HG03025 (cell line): Measurements from ENCODE around the gene FAM163B.

ENCODE experiments used
- ATAC-seq: cut with Tn5 transposase; IDR thresholded peaks from one replicate; pipeline ENCODE4 v1.9.1; 2021; ENCODE audit warnings: mild to moderate bottlenecking, moderate library complexity; ENCODE audit not compliant: unreplicated experiment, low FRiP score

Gene FAM163B

DNA sequence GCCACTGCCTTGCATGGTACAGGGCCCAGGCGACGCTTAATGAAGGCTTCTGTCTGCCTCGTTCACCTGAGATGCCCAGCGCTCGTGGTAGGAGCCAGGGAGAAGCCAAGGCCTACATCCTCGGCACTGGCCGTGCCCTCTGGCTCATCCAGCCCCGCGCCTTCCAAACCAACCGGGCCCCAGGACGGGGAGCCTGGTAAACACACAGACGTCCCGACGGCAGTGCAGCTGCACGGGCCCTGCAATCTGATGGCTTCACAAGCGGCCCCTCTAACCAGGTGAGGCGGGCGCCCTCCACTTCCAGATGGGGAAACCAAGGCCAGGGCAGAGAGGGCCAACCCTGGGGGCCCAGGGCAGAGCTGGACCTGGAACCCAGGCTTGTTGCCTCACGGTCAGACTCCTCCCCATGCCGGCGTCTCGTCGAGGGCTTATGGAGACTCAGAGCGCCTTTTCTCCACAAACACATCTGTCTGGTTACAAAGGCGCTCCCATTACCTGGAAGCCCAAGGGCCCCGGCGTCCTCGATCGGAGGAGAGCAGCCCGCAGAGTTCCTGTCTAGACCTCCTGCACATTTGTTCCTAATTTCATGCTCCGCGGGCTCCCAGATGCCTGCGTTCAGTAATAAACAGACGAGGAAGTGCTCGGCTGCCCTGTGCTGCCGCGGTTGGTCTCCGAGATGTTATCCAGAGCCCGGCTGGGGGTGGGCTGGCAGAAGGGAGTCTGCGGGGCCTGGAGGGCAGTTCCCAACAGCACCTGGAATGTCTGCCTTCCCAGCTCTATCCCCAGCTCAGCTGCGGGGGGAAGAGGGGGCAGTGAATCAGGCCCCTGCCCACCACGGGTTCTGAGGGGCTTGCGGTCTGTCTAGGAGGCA, 23.5 kb downstream of the FAM163B start:
- ATAC-seq: no peak

DNA sequence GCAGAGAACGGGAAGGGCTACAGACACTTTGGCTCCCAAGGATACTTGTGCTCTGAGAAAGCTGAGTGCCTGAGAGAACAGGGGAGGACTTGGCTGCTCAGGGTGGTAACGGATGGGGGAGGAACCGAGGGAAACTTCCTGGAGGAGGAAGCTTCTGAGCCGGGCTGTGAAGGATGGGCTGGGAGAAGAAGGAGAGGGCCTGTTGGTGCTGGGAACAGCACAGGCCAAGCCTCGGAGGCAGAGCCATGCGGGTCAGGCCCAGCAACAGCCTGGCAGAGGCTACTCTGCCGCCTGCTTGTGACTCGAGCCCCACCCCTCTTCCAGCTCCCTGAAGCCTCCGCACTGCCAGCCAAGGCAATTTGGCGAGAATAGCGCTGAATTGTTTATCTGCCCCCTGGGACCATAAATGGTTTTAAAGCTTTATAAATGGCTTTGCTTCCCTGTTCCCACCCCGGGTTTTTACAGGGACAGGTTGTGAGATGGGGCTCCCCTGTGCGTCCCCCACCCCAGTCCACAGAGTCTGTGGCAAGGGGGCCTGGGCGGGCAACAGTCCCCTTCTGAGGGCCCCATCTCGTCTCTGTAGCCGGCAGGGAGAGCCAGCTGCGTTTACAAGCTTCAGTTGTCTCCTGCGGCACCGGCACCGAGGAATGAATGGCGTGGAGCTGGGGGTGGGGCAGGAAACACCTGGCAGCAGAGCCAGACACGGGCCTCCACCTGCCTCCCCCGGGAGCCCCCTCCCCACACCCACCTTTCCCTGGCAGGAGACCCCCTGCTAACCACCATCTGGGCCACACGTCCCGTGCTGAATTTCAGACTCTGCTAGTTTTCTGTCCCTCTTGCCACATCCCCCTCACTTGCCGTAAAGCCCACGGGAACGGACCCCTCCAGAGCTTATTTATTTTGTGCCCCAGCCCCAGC, 24.4 kb downstream of the FAM163B start:
- no peak for ATAC-seq

DNA sequence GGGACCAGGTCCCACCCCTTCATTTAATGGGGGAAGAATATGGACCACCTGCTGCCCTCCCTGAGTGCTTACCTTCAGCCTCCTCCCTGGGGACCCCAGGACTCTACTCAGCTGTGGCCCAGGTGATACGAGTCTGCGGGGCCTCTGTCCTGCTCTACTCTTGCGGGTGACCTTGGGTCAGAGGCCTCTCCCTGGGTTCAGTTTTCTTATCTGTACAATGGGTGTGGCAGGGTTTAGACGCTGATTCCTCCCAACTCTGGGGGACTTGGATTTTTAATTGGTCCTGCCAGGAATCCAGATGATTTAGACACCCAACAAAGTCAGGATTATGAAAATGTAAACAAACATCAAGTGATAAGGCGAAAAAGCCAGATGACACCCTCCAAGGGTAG, 25.0 kb downstream of the FAM163B start:
- no peak for ATAC-seq

DNA sequence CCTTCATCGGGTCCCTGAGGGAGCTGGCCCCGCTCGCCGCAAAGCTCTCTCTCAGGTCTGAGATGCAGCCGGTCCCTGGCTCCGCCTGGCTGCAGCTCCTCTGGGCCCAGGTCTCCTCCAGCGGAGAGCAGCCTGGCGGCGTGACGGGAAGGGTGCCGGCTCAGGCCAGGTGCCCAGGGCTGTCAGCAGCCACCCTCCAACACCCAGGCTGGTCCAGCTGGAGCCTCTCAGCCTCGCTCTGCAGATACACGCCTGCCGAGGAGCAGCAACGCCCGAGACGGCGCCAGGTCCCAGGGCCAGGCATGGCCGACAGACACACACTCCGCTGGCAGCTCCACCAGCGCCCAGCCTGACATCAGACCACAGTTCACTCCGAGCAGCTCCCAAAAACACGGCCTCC, 25.6 kb downstream of the FAM163B start:
- no peak for ATAC-seq

DNA sequence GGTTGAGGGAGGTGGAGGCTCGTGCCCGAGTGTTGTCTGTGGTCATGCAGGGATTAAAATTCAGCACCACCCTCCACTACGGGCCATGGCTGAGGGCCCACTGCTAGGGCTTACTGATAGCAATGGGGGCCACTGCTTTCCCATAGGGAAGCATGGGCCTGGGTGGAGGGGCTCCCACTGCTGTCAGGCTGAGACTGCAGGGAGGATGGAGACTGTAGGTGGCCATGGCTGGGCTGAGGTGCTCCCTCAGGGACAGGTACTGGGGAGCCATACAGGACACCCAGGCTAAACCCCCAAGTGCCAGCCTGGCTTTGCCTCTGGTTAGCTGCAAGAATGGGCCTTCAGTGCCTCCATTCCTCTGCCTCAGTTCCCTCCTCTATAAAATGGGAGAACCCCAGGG, 26.1 kb downstream of the FAM163B start:
- no peak for ATAC-seq

DNA sequence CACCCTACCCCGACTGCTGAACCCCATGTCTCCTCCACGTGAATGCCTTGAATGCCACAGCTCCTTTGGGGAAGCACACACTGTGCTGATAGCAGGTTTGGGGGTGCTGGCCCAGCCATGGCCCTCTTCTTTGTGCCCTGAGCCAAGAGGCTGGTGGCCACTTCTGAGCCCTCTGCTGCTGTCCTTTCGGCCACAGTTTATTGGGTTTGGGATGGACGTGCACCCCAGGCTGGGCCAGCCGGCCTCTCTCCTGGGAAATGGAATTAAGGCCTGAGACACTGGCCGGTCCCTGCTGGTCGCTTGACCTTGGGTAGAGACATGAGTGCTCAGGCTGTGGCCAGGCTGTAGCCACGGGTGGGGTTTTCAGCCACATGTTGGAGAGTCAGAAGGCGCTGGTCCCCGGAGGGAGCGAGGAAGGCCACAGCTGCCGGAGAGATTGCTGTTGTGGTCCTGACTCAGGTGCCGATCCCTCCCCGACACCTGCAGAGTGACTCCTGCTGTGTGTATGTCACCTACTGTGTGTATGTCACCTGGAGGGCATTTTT, 26.6 kb downstream of the FAM163B start:
- ATAC-seq: no peak

DNA sequence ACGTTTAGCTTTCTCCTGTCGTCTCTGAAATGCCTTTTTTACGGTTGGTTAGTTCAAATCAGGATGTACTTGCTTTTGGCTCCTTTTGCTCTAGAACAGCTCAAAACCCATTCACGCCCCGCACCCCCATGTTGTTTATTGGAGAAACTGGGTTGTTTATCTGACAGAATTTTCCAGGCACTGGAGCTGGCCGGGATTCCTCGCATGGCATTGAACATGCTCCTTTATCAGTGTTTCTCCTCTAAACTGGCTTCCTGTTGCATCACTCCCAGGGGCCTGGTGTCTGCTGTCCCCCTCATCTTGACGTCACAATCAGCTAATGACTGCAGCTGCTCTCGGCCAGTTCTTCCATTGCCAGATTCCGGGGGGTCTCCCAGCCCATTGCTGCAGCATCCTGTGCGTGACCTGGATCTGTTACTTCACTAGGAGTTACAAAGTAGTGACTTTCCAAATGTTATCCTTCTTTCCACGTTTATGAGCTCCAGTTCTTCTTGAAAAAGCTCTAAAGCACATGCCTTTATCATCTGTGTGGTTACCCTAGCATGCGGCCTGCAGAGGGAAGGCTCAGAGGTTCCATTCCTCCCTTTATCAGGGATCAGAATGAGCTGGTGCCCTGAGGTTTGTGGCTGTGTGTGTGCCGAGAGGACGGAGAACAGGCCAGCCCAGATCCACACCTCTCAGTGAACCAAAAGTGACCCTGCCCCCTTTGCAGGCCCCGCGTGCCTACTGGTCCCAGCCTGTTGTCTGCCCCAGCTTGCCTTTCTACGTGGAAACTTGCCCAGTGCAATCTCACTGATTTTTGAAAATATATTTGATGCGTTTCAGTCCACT, 27.5 kb downstream of the FAM163B start:
- ATAC-seq: no peak

DNA sequence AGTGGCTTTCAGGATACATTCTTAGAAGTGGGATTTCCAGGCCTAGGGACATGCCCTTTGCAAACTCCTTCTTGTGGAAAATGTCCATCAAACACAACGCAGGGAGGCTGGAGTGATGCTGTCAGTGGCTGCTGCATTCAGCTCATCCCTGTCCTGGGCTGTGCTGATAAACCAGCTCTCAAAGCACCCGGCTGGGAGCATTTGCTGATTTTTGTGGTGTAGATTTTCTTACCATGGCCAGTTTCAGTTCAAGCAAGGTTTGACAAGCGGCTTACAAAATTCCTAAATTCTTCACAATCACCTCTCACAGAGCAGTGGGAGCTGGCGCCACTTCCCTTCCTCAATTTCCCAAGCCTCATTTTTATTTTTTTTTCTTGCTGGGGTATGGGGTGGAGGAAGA, 28.2 kb downstream of the FAM163B start:
- no peak for ATAC-seq

DNA sequence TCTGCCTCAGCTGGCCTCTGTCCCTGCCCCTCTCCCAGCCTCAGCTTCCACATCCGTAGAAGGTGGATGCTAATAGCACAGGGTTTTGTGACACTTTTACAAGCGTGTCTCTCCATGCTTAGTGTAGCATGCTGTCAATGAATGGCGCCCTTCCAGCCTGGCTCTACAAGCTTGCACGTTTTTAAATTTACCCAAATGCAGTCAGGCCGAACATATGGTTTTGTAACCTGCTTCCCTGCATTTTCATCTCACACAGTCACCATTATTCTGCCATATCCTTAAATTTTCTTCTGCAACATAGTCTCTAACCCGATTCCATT, 28.8 kb downstream of the FAM163B start:
- no peak for ATAC-seq

DNA sequence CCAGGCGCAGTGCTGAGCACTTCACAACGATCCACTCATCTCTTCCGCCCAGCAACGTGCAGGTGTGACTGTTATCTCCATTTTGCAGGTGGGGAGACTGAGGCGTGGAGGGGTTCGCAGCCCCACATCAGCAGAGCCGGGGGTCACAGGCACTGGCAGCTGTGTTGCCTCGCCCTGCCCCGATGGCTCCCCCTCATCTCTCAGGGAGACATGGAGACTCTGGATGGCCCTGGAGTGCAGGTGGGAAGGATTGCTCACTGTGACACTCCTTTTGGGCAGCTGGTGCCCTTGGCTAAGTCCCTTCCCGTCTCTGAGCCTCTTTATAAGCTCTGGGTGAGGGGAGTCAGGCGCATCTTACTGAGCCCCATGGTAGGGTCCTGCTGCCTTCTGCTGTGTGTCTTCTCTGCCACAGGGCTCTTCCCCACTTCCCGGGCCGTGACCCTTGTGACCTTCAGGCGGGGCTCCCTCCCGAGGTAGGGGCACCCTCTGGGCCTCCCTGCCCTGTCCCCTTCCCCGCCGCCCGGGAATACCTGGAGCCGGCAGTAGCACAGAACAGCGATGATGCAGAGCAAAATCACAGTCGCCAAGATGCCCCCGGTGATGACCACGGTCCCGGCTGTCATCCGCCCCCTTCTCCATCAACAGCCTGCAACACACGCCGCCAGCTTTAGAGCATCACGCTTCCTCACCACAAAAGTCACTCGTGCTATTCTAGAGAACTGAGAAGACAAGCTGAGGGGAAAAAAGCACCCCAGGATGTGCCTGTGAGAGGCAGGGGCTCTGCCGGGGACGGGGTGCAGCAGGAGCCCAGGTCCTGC, 29.4 kb downstream of the FAM163B start:
- no peak for ATAC-seq

DNA sequence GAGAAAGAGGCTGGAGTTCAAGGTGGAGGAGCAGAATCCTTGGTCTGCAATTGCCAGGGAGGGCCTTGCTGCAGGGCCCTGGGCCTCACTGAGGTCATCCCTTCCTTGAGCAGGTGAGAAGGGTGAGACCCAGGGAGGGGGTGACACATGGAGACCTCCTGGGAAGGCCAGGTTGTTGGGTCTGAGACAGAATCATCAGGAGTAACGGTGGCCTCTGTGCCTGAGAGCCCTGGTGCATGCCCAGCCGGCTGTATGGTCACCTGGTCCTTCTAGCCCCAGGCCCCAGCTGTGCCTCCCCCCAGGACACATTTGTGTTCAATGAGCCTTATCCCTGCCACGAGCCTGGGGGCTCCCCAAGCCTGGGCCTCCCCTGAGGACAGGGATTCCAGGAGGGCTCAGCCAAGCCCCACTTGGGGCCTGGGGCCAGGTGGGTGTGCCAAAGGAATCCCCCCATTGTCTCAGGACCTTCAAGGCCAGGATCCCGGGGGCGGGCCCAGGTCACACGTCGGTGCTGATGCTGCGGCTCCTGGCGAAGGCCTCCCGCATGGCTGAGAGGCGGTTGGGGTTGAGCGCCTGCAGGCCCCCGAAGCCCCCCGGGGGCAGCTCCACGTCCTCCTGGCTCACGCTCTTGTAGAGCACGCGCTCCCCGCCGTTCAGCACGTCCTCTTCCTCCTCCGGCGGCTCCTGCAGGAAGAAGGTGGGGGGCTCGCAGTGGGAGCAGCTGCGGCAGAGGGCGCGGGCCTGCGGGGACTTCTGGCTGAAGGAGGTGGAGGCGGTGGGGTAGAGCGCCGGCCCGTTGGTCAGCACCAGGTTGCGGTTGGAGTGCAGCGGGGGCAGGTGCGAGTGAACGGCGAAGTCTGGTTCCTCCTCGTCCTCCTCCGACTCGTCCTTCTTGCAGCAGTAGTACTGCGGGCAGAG, 30.4 kb downstream of the FAM163B start:
- ATAC-seq: no peak

DNA sequence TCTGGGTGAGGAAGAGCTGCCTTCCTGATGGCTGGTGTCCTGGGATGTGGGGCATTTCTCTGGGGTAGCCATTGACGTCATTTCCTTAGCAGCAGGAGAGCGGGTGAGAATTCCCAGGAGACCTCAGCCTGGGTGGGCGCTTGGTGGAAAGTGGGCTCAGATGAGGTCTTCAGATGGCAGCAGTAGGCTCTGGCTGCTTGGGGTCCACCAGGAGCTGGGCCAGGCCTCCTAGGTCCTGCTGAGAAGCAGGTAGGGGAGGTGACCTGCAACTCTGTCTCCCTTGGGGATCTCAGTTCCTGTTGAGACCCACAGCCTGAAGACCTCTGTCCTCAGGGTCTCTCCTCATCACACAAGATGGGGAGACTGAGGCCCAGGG, 31.5 kb downstream of the FAM163B start:
- no peak for ATAC-seq

DNA sequence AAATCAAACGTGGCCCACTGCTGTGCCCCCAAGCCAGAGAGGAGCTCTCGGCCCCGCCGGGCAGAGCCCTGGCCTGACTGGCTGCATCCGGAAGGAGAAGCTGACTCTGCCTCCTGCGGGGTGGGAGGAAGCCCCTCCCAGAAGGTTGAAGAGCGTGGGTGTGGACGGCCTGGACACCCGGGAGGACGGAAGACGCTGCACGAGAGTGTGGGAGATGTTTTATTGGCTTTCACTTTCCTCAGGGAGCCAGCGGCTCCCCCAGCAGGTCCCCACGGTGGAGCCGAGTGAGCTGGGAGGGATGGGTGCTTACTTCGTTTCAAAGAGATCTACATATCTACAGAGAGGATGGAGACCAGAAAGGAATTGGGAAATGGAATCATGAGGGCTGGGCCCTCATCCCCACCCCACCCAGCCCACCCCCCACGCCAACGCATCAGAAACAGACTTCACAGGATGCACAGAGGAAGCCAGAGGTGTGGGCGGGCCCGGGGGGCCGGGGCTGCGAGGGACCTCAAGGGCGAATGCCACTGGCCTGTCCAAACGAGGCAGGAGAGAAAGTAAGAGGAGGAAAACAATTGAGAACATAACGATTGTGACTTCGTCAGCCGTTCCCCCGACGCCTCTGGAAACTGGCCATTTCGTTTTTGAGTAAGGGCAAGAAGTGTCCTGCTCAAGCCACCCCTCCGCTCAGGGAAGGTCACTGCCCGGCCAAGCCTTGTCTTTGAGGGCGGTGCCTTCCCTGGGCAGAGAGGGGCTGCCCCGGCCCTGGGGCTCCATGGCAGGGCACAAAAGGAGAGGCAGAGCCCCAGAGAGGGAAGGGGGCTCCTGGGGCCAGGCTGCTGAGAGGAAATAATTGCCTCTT, 32.1 kb downstream of the FAM163B start:
- ATAC-seq: no peak

DNA sequence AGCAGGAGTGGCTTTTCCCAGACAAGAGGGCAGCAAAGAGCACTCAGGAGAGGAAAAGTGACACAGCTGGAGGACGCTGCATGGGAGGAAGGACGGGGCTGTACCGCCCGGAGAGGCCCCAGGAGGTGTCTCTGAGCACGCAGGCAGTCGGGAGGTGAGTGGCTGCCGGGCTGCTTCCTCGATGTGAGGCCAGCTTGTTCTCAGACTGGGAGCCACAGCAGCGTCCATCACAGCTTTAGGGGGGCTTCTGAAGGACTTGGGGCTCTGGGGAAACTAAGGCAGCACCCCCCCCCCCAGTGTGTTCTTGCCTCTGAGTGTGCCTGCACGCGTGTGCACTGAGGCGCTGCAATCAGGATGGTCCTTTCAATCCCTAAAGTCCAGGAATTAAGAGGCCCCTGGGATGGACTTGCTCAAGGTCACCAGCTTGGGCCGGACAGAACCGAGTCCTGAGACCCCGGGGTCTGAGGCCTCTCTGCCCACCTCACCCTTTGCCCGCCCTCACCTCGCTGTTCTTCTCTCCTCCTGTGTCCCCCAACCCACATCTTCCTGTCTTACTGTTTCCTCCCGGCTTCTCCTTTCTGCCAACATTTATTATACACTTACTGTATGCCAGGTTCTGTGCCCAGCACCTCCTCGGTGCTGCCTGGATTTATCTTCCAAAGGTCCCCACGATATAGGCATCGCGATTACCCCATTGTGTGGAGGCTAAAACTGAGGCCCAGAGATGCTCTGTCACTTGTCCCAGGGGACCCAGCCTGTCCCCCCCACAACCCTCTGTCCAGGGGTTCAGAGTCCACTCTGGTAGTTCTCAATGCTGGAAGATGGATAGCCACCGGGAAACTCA, 32.9 kb downstream of the FAM163B start:
- no peak for ATAC-seq

DNA sequence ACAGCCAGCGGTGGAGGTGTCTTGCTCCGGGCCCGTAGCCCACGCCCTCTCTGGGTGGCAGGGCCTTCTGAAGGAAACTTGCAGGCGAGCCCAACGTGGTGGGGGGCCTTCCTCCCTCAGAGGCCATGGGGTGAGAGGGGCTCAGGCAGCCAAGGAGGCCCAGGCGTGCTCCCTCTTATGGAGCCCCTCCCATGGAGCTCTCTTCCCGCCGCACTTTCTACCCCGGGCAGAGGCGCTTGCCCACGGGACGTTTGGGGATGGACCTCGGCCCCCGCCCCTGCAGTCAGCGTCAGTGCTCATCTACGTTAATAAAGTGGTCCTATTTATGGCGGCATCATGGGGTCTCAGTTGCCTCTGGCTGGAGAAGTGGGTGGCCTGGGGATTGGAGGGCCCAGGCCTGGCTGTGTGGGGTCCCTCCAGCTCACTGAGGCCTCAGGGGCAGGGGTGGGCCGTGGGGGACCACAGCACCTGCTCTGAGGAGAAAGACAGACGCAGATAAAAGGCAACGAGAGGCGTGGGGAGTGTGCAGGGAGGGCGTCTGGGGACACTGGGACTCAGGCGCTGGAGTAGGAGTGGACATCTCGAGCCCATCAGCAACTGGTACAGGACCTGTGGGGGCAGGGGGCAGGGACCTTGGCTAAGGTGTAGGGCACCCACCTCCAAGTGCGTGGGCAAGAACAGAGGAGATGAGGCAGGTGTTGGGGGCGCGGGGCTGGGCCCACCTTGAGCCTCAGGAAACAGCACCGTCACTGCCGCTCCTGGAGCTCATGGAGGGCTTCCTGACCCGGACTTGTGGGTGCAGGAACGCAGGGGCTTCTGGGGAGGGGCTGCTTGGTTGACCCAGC, 33.8 kb downstream of the FAM163B start:
- ATAC-seq: no peak

DNA sequence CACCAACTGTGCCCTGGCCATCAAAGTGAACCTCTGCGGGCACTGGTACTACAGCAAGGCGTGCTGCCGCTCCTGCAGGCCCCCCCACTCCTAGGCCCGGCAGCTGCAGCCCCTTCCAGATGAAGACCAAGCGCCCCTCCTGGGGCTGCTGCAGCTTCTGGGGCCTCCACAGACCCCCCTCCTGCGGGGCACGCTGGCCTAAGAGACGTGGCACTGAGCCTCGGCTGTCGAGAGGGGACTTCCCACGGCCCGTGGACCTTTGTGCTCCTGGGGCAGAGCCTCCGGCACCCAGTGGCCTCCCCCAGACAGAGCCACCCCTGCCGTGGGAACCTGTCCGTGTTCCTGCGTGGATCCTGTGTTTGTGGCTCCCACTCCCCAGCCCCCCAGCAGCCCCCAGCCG, 34.4 kb downstream of the FAM163B start:
- no peak for ATAC-seq
